KOPT-K1 (cell line): Measurements from ENCODE around the gene PALLD.

Source experiments
- H3K27ac ChIP-seq: fragments of 200-600 bp; sonication (generic); 2 replicates; pipeline ENCODE4 v1.5.1; 2016; ENCODE audit warnings: antibody characterized with exemption, mild to moderate bottlenecking, low read depth, low read length; ENCODE audit not compliant: poor library complexity, severe bottlenecking
- H3K36me3 ChIP-seq: fragments of 200-600 bp; sonication (generic); 2 replicates; pipeline ENCODE4 v1.5.1; 2017; ENCODE audit warnings: antibody characterized with exemption, mild to moderate bottlenecking, low read length, moderate library complexity; ENCODE audit not compliant: insufficient read depth
- H3K9me3 ChIP-seq: fragments of 200-600 bp; sonication (generic); 2 replicates; pipeline ENCODE4 v1.5.1; 2017; ENCODE audit warnings: antibody characterized with exemption, low read length, mild to moderate bottlenecking; ENCODE audit not compliant: insufficient read depth, poor library complexity, severe bottlenecking

The PALLD gene

DNA sequence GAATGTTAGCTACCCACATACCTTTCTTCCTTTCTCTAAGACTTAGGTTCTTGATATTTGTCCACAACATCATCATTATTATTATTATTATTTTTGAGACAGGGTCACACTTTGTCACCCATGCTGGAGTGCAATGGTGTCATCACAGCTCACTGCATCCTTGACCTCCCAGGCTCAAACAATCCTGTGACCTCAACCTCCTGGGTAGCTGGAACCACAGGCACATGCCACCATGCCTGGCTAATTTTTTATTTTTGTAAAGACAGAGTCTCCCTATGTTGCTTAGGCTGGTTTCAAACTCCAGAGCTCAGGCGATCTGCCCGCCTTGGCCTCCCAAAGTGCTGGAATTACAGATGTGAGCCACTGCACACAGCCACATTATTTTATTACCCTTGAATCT lies 394.2 kb downstream of the PALLD start:
- Histone ChIP-seq H3K9me3 (no peaks in the 10 kb centered on the region), H3K27ac (no peak overlapping the region), H3K36me3 (peaks cover 45% of the 10 kb centered on the region)

GRCh38 chr4:168891688-168892087 lies 394.8 kb downstream of the PALLD start:
- Histone ChIP-seq H3K36me3 (peaks cover 45% of the 10 kb centered on the region), H3K9me3 (no peaks in the 10 kb centered on the region), H3K27ac (no peak overlapping the region)

GRCh38 chr4:168892475-168892874 lies 395.6 kb downstream of the PALLD start:
- H3K27ac ChIP-seq: no peak overlapping the region
- peaks cover 47% of the 10 kb centered on the region for H3K36me3 ChIP-seq
- no peaks in the 10 kb centered on the region for H3K9me3 ChIP-seq

GRCh38 chr4:168893205-168893604 lies 396.4 kb downstream of the PALLD start:
- peaks cover 52% of the 10 kb centered on the region for H3K36me3 ChIP-seq
- H3K9me3 ChIP-seq: no peaks in the 10 kb centered on the region
- no peak overlapping the region for H3K27ac ChIP-seq

DNA sequence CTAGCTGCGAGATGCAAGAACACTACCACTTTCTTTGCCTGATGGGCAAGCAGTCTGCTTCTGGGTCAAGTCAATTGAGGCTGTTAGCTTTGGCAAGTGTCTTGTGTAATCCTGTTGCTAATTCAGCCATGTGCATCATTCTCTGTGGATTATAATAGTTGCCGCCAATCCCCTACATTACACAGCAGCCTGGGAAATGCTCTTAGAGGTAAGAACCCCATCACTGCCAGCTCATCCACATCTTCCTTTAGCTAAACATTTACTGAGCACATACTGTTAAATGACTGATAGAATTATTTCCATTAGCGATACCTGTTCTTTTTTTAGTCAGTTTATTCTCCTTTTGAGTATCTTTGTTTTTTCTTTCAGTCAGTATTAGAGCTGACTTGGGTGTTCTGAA lies 397.0 kb downstream of the PALLD start:
- H3K36me3 ChIP-seq: peaks cover 58% of the 10 kb centered on the region
- H3K9me3 ChIP-seq: no peaks in the 10 kb centered on the region
- no peak overlapping the region for H3K27ac ChIP-seq

DNA sequence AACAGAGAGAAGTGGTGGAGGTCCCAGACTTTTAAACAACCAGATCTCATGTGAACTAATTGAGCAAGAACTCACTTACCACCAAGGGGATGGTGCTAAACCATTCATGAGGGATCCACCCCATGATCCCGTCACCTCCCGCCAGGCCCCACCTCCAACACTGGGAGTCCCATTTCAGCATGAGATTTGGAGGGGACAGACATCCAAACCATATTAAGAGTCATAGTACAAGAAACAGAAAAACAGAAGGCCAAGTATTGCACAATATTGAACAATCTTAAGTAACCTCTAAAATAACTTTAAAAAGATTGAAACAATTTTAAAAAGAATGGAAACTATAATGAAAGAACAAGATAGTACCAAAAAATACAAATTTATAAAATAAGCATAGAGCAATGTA lies 403.2 kb downstream of the PALLD start:
- Histone ChIP-seq H3K27ac (no peak overlapping the region), H3K9me3 (no peaks in the 10 kb centered on the region), H3K36me3 (peaks cover 53% of the 10 kb centered on the region)

DNA sequence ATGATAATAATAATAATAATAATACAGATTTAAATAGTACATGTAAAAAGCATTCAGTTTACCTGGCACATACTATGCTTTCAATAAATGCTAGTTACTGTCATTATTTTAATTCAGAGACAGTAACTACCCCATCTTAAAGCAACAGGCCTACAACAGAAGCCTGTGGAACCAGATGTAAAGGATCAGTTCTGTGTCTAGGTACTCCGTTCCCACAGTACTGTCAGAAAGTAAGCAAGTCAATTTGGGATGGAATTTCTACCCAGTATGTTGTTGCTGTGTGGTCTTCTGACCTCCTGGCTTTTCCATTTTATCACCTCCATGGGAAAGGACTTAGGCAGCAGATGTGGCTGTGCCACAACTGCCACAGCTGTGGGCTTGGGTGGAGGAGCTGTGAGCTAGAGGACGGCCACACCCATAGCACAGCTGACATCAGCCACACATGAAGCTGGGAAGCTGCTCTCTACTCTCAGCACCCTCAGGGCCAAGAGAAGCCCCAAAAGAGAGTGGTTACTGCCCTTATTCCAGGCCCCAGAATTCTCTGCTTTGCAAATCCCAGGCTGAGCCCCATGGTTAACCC lies 410.4 kb downstream of the PALLD start:
- H3K27ac ChIP-seq: no peak overlapping the region
- no peaks in the 10 kb centered on the region for H3K9me3 ChIP-seq
- H3K36me3 ChIP-seq: peaks cover 43% of the 10 kb centered on the region

DNA sequence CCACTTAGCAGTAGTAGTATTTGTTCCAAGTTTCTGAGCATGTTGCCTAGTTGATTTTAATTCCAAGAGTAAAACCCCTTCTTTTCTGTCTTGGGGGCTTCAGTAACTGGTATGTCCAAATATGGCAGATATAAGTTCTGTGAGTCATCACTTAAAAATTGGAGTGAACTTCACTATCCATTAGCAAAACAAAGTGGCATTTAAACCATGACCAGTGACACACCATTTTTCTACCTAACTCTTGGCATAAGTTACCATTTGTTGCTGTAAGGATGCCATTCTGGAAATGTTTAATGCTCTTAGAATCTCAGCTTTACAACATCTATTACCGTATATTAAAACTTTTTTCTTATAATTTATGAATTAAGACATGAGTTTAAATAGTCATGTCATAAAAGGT lies 411.2 kb downstream of the PALLD start:
- no peaks in the 10 kb centered on the region for H3K9me3 ChIP-seq
- peaks cover 39% of the 10 kb centered on the region for H3K36me3 ChIP-seq
- no peak overlapping the region for H3K27ac ChIP-seq

DNA sequence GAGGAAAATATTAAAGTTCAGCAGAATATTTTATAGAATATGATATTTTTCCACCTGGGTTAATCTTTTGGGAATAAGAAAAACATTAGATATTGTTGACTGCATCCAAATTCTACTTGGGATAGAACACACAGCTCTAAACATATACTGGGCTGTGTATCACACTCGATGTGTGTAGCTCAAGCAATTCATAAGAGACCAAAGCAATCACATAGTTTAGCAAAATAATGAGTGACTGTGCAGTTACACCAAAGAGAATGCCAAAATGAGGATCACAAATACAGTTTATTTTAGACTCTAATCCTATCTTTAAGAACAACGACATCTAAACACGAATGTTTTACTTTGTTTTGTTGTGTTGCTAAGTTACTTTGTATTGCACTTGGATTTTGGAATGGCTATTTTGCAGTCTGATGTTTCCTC lies 412.0 kb downstream of the PALLD start:
- Histone ChIP-seq H3K9me3 (no peaks in the 10 kb centered on the region), H3K36me3 (peaks cover 36% of the 10 kb centered on the region), H3K27ac (no peak overlapping the region)

DNA sequence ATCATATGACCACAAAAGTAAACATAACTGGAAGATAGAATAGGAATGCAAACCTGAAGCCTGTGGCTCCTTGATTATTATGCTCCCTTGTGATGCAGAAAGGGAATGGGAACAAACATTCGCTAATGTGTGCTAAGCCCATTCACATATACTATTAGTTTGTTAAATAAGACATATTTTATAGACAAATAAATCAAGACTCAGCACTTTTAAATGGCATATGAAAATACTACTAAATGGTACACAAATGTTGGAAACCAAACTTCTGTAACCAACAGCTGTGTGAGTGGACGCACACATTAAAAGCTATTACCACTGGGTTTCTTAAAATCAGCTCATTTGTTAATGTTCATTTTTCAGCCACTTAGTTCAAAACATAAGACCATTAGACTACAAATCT lies 417.2 kb downstream of the PALLD start:
- Histone ChIP-seq H3K36me3 (peaks cover 36% of the 10 kb centered on the region), H3K27ac (no peak overlapping the region), H3K9me3 (no peaks in the 10 kb centered on the region)

DNA sequence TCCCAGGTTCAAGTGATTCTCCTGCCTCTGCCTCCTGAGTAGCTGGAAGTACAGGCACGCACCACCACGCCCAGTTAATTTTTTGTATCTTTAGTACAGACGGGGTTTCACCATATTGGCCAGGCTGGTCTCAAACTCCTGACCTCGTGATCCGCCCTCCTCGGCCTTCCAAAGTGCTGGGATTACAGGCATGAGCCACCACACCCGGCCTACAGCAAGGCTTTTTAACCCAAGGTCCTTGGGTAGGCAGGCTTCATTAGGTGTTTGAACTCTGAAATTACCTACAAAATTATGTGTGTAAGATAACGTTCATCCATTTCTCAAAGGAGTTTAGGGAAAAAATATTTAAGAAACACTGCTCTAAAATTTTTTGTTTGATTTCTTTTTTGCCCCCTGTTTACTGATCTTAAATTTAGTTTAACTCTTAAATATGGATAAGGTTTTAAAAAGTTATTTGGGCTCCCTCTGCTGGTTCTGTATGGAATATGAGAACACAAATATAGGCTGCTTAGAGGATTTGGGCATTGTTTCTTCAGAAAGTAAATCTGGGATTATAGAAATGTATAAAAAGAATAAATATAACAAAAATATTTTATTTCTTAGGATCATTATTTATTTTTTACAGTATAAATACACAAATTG lies 420.4 kb downstream of the PALLD start:
- H3K27ac ChIP-seq: no peak overlapping the region
- H3K36me3 ChIP-seq: peaks cover 27% of the 10 kb centered on the region
- H3K9me3 ChIP-seq: no peaks in the 10 kb centered on the region

DNA sequence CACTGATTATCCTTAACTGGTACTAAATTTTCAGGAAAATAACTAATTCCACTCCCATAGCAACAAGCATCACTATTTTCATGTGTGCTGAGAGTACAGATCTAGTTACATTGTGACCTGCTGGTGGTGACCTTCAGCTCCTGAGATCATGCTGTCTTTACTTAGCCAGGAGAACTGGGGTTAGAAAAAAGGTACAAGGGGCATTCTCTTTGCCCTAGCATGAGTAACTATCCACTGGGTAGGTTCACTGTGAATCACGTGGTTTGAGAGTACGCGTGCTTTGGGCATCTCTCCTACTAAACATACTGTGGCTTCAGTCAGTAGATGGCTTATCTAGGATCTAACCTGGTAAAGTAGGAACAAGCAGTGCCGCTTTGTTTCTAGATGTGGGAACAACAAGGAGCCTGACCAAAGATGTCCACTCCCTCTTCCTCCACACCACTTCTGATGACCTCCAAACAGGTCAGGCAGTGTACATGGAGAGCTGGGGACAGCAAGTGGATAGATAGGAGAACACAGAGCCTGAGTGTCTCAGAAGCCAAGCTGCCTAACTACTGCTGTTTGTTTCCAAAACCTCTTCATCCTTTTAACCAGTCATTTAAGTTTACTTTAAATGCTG lies 423.0 kb downstream of the PALLD start:
- Histone ChIP-seq H3K27ac (no peak overlapping the region), H3K36me3 (peaks cover 41% of the 10 kb centered on the region), H3K9me3 (no peaks in the 10 kb centered on the region)

DNA sequence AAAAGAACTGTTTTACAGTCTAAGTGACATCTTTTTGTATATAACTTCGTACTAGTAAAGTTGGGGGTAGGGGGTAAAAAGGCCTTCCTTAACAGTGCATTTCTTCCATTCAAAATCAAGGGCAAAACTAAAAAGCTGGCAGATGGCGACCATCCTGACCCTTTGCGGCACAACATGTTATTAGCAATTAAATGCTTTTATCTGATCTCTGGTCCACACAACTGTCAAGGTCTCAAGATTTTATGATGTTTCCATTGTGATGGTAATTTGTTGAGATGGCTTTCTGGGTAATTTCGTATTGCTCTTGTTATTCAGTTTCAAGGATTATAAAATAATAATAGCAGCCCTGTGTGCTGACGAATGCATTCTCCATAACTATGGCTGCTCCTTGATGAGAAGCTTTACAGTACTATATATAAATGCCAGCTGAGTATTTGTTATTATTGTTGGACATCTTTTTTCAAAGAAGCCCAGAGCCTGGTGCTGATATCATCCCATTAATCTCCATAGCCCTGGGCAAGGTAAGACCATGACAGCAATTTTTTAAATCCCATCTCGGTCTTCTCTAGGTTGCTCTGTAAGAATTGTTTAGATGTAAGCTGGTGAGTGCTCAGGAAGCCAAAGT lies 423.7 kb downstream of the PALLD start:
- Histone ChIP-seq H3K9me3 (no peaks in the 10 kb centered on the region), H3K36me3 (peaks cover 45% of the 10 kb centered on the region), H3K27ac (no peak overlapping the region)

- Histone ChIP-seq H3K9me3 (no peaks in the 10 kb centered on the region), H3K36me3 (peaks cover 67% of the 10 kb centered on the region), H3K27ac (no peak overlapping the region)
Observed at GRCh38 chr4:168923526-168924194, 426.8 kb downstream of the PALLD start.

GRCh38 chr4:168924667-168925066 lies 427.8 kb downstream of the PALLD start:
- Histone ChIP-seq H3K36me3 (peaks cover 72% of the 10 kb centered on the region), H3K9me3 (no peaks in the 10 kb centered on the region), H3K27ac (no peak overlapping the region)
